K562 (cell line): ENCODE results near the gene TYW5. TPM values are rescaled to one million over a fixed set of nuclear protein-coding genes. Genes with fewer than 3 reads are reported as not detected.

Source experiments
- ATAC-seq: fragments of 200-7000 bp; cut with Tn5 transposase; 3 replicates; pipeline ENCODE4 v1.9.1; 2020; ENCODE audit warnings: moderate library complexity
- BruUV-seq: library from RNA; stranded (reverse); fragments of 400-500 nt; replicated peaks from 2 replicates; lab custom pipeline; 2021; lab: Mats Ljungman, UMichigan
- CTCF ChIA-PET: fragments of 300-600 bp; formaldehyde crosslinking; extraction: SDS; loops from one replicate; lab custom pipeline; 2021; ENCODE audit warnings: low intra/inter-chr PET ratio; lab: Yijun Ruan, JAX
- POLR2A ChIA-PET: fragments of 300-600, 350-650 bp; sonication (Branson Sonifier 250); formaldehyde crosslinking; extraction: SDS; loops from one replicate; lab custom pipeline; 2021; ENCODE audit warnings: antibody characterized with exemption, inconsistent platforms; lab: Yijun Ruan, JAX
- DNase-seq, 4 experiments: peaks; one replicate each; pipeline versions ENCODE4 v3.0.0 to v3.0.0-alpha.2; 2011 to 2018; ENCODE audit warnings: low spot score in 3 of 4, mixed read lengths in 3 of 4; ENCODE audit errors: extremely low read depth in 1 of 4
- FAIRE-seq: peaks from 2 replicates; lab custom pipeline; 2011; peaks lifted over from hg19 to GRCh38; lab: Jason Lieb, UNC
- H2AFZ ChIP-seq: 2 replicates; pipeline ENCODE4 v1.6.0; 2011; ENCODE audit warnings: low read depth, low read length, control low read depth, inconsistent platforms
- H3K27ac ChIP-seq: fragments of 200-600 bp; 3 replicates; pipeline ENCODE4 v1.8.0; 2011; ENCODE audit warnings: low read depth, mild to moderate bottlenecking, control low read depth, inconsistent platforms, low read length, moderate library complexity, mixed read lengths; ENCODE audit errors: extremely low read depth
- H3K27me3 ChIP-seq, 2 experiments: fragments of 300-600 bp in 1 of 2; 2 replicates in 1 of 2; 3 replicates in 1 of 2; pipeline versions ENCODE4 v1.6.0 to v1.8.0; 2011; ENCODE audit warnings: inconsistent platforms in 2 of 2, low read length in 2 of 2, mild to moderate bottlenecking in 1 of 2, mixed read lengths in 1 of 2, moderate library complexity in 1 of 2; ENCODE audit not compliant: control insufficient read depth in 2 of 2, insufficient read depth in 2 of 2
- H3K36me3 ChIP-seq: fragments of 300-600 bp; 3 replicates; pipeline ENCODE4 v1.8.0; 2011; ENCODE audit warnings: mild to moderate bottlenecking, low read length, inconsistent platforms; ENCODE audit not compliant: control insufficient read depth, insufficient read depth
- H3K4me1 ChIP-seq, 2 experiments: fragments of 200-600 bp in 1 of 2; replicated peaks in 1 of 2; 2 replicates in 1 of 2; 3 replicates in 1 of 2; pipeline versions ENCODE4 v1.5.1 to v1.8.0; 2011; ENCODE audit warnings: inconsistent platforms in 2 of 2, low read length in 2 of 2, mild to moderate bottlenecking in 1 of 2, mixed read lengths in 1 of 2, moderate library complexity in 1 of 2; ENCODE audit not compliant: control insufficient read depth in 2 of 2, insufficient read depth in 2 of 2
- H3K4me2 ChIP-seq: 2 replicates; pipeline ENCODE4 v1.6.1; 2011; ENCODE audit warnings: low read length, control low read depth, inconsistent platforms, mixed read lengths; ENCODE audit not compliant: insufficient read depth
- H3K4me3 ChIP-seq: fragments of 200-600 bp; sonication (generic), shearing (Covaris generic); 2 replicates; pipeline ENCODE4 v1.5.1; 2016; ENCODE audit warnings: control low read depth, inconsistent platforms
- H3K79me2 ChIP-seq: fragments of 200-600 bp; 3 replicates; pipeline ENCODE4 v1.8.0; 2011; ENCODE audit warnings: low read length, inconsistent platforms; ENCODE audit not compliant: control insufficient read depth, insufficient read depth
- H3K9ac ChIP-seq, 2 experiments: 2 replicates each; pipeline versions ENCODE4 v1.6.0 to v1.6.1; 2011; ENCODE audit warnings: low read depth in 2 of 2, low read length in 2 of 2, control low read depth in 1 of 2, inconsistent platforms in 1 of 2, mild to moderate bottlenecking in 1 of 2, mixed read lengths in 1 of 2; ENCODE audit not compliant: insufficient read depth in 1 of 2
- H3K9me1 ChIP-seq: one replicate; pipeline ENCODE4 v1.6.0; 2011; ENCODE audit warnings: inconsistent platforms, mild to moderate bottlenecking, low read length, moderate library complexity; ENCODE audit not compliant: control insufficient read depth, insufficient read depth
- H3K9me3 ChIP-seq: replicated peaks from 2 replicates; pipeline ENCODE4 v1.5.1; 2011; ENCODE audit warnings: low read depth, low read length, inconsistent platforms; ENCODE audit not compliant: control insufficient read depth, insufficient read depth
- H4K20me1 ChIP-seq: replicated peaks from 2 replicates; pipeline ENCODE4 v1.6.1; 2011; ENCODE audit warnings: low read length, inconsistent platforms, mixed read lengths; ENCODE audit not compliant: control insufficient read depth, insufficient read depth
- CBFA2T2 ChIP-seq: fragments of 450-650 bp; conservative IDR thresholded peaks from 2 replicates; pipeline ENCODE4 v1.6.1; 2017; ENCODE audit warnings: mild to moderate bottlenecking
- E2F1 ChIP-seq: sonication (generic); formaldehyde crosslinking; IDR thresholded peaks from 2 replicates; pipeline ENCODE4 v1.8.1; 2023; ENCODE audit warnings: mild to moderate bottlenecking, missing genetic modification reagents, moderate library complexity
- EP300 ChIP-seq: IDR thresholded peaks from 2 replicates; pipeline ENCODE4 v1.6.1; 2012; ENCODE audit warnings: low read length, improper control_type of control experiment
- HMG20A ChIP-seq: fragments of 450-650 bp; formaldehyde crosslinking; conservative IDR thresholded peaks from 2 replicates; pipeline ENCODE4 v1.4.0; 2020; ENCODE audit warnings: mild to moderate bottlenecking, mixed read lengths
- MEF2D ChIP-seq: conservative IDR thresholded peaks from 2 replicates; pipeline ENCODE4 v1.6.1; 2016; ENCODE audit warnings: low read depth, missing genetic modification characterization, missing compliant biosample characterization
- MTA2 ChIP-seq: fragments of 450-650 bp; IDR thresholded peaks from 2 replicates; pipeline ENCODE4 v1.6.1; 2016; ENCODE audit warnings: low read depth
- PRDM10 ChIP-seq: fragments of 450-650 bp; IDR thresholded peaks from 2 replicates; pipeline ENCODE4 v1.6.1; 2018; ENCODE audit not compliant: partially characterized antibody
- STAT6 ChIP-seq: sonication (generic); formaldehyde crosslinking; IDR thresholded peaks from 2 replicates; pipeline ENCODE4 v1.8.1; 2023; ENCODE audit warnings: mild to moderate bottlenecking, missing genetic modification reagents
- TAL1 ChIP-seq: fragments of 450-650 bp; IDR thresholded peaks from 2 replicates; pipeline ENCODE4 v1.6.1; 2016; ENCODE audit warnings: mild to moderate bottlenecking
- TRIM24 ChIP-seq, 2 experiments: fragments of 450-650 bp; IDR thresholded peaks; 2 replicates each; pipeline ENCODE4 v1.6.1; 2016
- ZNF584 ChIP-seq: fragments of 200-800 bp; sonication (Bioruptor generic); IDR thresholded peaks from 2 replicates; pipeline ENCODE4 v1.6.1; 2016; ENCODE audit warnings: low read depth, mild to moderate bottlenecking, missing genetic modification characterization, missing compliant biosample characterization
- WGBS: fragments of 100-300 bp; shearing (Covaris generic); methylation state at CpG from one replicate; pipeline ENCODE4 v1.1.6; 2016; ENCODE audit warnings: low coverage, mixed read lengths; ENCODE audit not compliant: insufficient coverage; ENCODE audit errors: missing lambda C conversion rate; 5-methylcytosine and 5-hydroxymethylcytosine counted together
- in situ Hi-C: fragments of 300-500 bp; cut with MboI; formaldehyde crosslinking; loops from 4 replicates; pipeline ENCODE4 v1.15.0; 2018; ENCODE audit warnings: inconsistent platforms, mixed read lengths
- intact Hi-C: fragments of 100-400 bp; cut with micrococcal nuclease; formaldehyde crosslinking; loops from 2 replicates; pipeline ENCODE4 v1.14.2; 2022
- polyA plus RNA-seq, 8 experiments: library from polyadenylated mRNA; depleted of rRNA in 4 of 8; stranded (reverse) in 5 of 8; unstranded in 3 of 8; fragments of >200 nt; fragmentation: Nextera tagmentation in 2 of 8; fragmentation: Illumina TruSeq in 1 of 8; extraction: Ambion mirVana in 2 of 8; extraction: Trizol in 1 of 8; gene quantifications; 2 replicates each; pipeline versions ENCODE4 v1.2.1 to v1.2.3, GENCODE V29; 2011 to 2014; ENCODE audit warnings: inconsistent platforms in 1 of 8, missing spikeins in 1 of 8
- total RNA-seq, 7 experiments: library from RNA; depleted of rRNA in 6 of 7; stranded (reverse); fragments of >200 nt in 6 of 7; fragmentation: Illumina TruSeq in 2 of 7; extraction: Trizol in 2 of 7; gene quantifications; 2 replicates each; pipeline versions ENCODE4 v1.2.1 to v1.2.3, GENCODE V29; 2011 to 2021; ENCODE audit warnings: low replicate concordance in 1 of 7
- TF ChIP-seq, protein P1 (sequence below): sonication (generic); formaldehyde crosslinking; IDR thresholded peaks from 2 replicates; pipeline ENCODE4 v1.4.0; 2020; ENCODE audit warnings: mild to moderate bottlenecking, missing genetic modification reagents

TYW5 gene
- total and polyA plus RNA-seq, 9 of the 15 experiments (the other 6 are each of a cell fraction or from before 2014, with no cell fraction given) = 3.6 to 7.7 (median 4.6) TPM

- peak overlapping the region; percentile 60; the same call in 2 of the 3 replicates for H3K27ac ChIP-seq
- BruUV-seq = no TSS peak
- peak overlapping the region; percentile 83 for H2AFZ ChIP-seq
- DNase-seq (peak in 2 of 4 experiments; percentile 13 to 31), ATAC-seq (peak; percentile 57; the same call in 2 of the 3 replicates), FAIRE-seq (no peak)
- CTCF ChIA-PET = no interaction called here
- H3K27me3 ChIP-seq = no peaks in the 10 kb centered on the region
- no peak overlapping the region for H3K9ac ChIP-seq
- H3K79me2 ChIP-seq = no peaks in the 10 kb centered on the region
- H3K36me3 ChIP-seq = no peaks in the 10 kb centered on the region
- 34% methylated on average over 4 of the region's 4 CpGs for WGBS
- peak overlapping the region; percentile 18; the same call in 1 of the 2 replicates for H3K4me2 ChIP-seq
- no peaks in the 10 kb centered on the region for H3K9me1 ChIP-seq
- no peak overlapping the region for H3K4me3 ChIP-seq
- peaks cover 0 to 13% of the 10 kb centered on the region in 2 experiments; a peak in 2 of 5 replicates for H3K4me1 ChIP-seq
- POLR2A ChIA-PET = no interaction called here
- in situ Hi-C loops = no loop called here
- no peaks in the 10 kb centered on the region for H4K20me1 ChIP-seq
- no peaks in the 10 kb centered on the region; the same call in 1 of the 2 replicates for H3K9me3 ChIP-seq
- intact Hi-C loops = no loop called here
- TF ChIP-seq CBFA2T2 = peak; percentile 46
- TF ChIP-seq, protein P1, sequence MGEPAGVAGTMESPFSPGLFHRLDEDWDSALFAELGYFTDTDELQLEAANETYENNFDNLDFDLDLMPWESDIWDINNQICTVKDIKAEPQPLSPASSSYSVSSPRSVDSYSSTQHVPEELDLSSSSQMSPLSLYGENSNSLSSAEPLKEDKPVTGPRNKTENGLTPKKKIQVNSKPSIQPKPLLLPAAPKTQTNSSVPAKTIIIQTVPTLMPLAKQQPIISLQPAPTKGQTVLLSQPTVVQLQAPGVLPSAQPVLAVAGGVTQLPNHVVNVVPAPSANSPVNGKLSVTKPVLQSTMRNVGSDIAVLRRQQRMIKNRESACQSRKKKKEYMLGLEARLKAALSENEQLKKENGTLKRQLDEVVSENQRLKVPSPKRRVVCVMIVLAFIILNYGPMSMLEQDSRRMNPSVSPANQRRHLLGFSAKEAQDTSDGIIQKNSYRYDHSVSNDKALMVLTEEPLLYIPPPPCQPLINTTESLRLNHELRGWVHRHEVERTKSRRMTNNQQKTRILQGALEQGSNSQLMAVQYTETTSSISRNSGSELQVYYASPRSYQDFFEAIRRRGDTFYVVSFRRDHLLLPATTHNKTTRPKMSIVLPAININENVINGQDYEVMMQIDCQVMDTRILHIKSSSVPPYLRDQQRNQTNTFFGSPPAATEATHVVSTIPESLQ = no peak
- no peak for TF ChIP-seq E2F1 (CRISPR knock-in tag)
- TF ChIP-seq HMG20A (CRISPR knock-in tag) = no peak
- peak; percentile 73 for TF ChIP-seq TAL1
- no peak for TF ChIP-seq STAT6 (CRISPR knock-in tag)
- peak; percentile 6; the same call in 1 of the 2 replicates for TF ChIP-seq ZNF584 (CRISPR knock-in tag)
- TF ChIP-seq EP300 = peak; percentile 44
- TF ChIP-seq MTA2 = peak; percentile 49; the same call in 1 of the 2 replicates
- TF ChIP-seq MEF2D = peak; percentile 54
- peak in 1 of 2 experiments; percentile 46; a peak in 1 of 4 replicates for TF ChIP-seq TRIM24 (IDR thresholded peaks at IDR 0.05)
- TF ChIP-seq PRDM10 = peak; percentile 22
Observed at GRCh38 chr2:199902486-199903110, 52.7 kb downstream of the TYW5 start.
